Activated CD8-positive, alpha-beta memory T cell treated with anti-CD3 and anti-CD28 coated beads, Interleukin-2, amount 50 U/mL, for 4 hours (primary cell): ENCODE results near the gene ZFP36L1.
"Not testable (repeated sequence)": the region's sequence is repeated elsewhere in the genome, so short reads cannot be mapped to it uniquely, and the experiment has no call there.

Source experiments
- DNase-seq: peaks from one replicate; pipeline ENCODE4 v3.0.0-alpha.2; 2020

Gene ZFP36L1

GRCh38 chr14:68782091-68782981, 10.5 kb downstream of the ZFP36L1 start:
- DNase-seq: peak; percentile 55

- DNase-seq: peak; percentile 57
Observed at GRCh38 chr14:68781161-68782021, 11.5 kb downstream of the ZFP36L1 start.

GRCh38 chr14:68780358-68781160, 12.3 kb downstream of the ZFP36L1 start:
- DNase-seq: no peak

GRCh38 chr14:68779761-68780323, 13.0 kb downstream of the ZFP36L1 start:
- DNase-seq: peak; percentile 56

- DNase-seq: no peak
Observed at GRCh38 chr14:68777644-68778043, 15.2 kb downstream of the ZFP36L1 start.

GRCh38 chr14:68775614-68776126, 17.2 kb downstream of the ZFP36L1 start:
- no peak for DNase-seq

- DNase-seq: no peak
Observed at GRCh38 chr14:68774771-68775613, 17.9 kb downstream of the ZFP36L1 start.

- DNase-seq: no peak
Observed at GRCh38 chr14:68772761-68773381, 20.0 kb downstream of the ZFP36L1 start.

GRCh38 chr14:68771631-68772030, 21.2 kb downstream of the ZFP36L1 start:
- no peak for DNase-seq

GRCh38 chr14:68770553-68771286, 22.1 kb downstream of the ZFP36L1 start:
- DNase-seq: no peak

- no peak for DNase-seq
Observed at GRCh38 chr14:68770051-68770450, 22.8 kb downstream of the ZFP36L1 start.

GRCh38 chr14:68768316-68768715, 24.6 kb downstream of the ZFP36L1 start:
- no peak for DNase-seq

GRCh38 chr14:68767248-68767645, 25.6 kb downstream of the ZFP36L1 start:
- no peak for DNase-seq

GRCh38 chr14:68766299-68767247, 26.3 kb downstream of the ZFP36L1 start:
- no peak for DNase-seq

- not testable (repeated sequence) for DNase-seq
Observed at GRCh38 chr14:68763843-68764242, 29.0 kb downstream of the ZFP36L1 start.

- DNase-seq: no peak
Observed at GRCh38 chr14:68762953-68763764, 29.7 kb downstream of the ZFP36L1 start.

GRCh38 chr14:68761391-68761790, 31.5 kb downstream of the ZFP36L1 start:
- DNase-seq: no peak

- no peak for DNase-seq
Observed at GRCh38 chr14:68760761-68761160, 32.1 kb downstream of the ZFP36L1 start.
